K562 (cell line): ENCODE measurements around the gene TMEM120A. TPM values are rescaled to one million over a fixed set of nuclear protein-coding genes. Genes with fewer than 3 reads are reported as not detected.

ENCODE experiments used
- ARHGAP35 ChIP-seq: fragments of 450-650 bp; IDR thresholded peaks from 2 replicates; pipeline ENCODE4 v1.6.1; 2018; ENCODE audit not compliant: partially characterized antibody
- CBFA2T2 ChIP-seq: fragments of 450-650 bp; conservative IDR thresholded peaks from 2 replicates; pipeline ENCODE4 v1.6.1; 2017; ENCODE audit warnings: mild to moderate bottlenecking
- CBFB ChIP-seq: sonication (generic); formaldehyde crosslinking; IDR thresholded peaks from 2 replicates; pipeline ENCODE4 v1.4.0; 2020; ENCODE audit warnings: mild to moderate bottlenecking, missing genetic modification reagents
- DACH1 ChIP-seq: fragments of 450-650 bp; IDR thresholded peaks from 2 replicates; pipeline ENCODE4 v1.6.1; 2018; ENCODE audit not compliant: partially characterized antibody
- EGR1 ChIP-seq: fragments of 450-650 bp; conservative IDR thresholded peaks from 2 replicates; pipeline ENCODE4 v1.6.1; 2017; ENCODE audit warnings: mild to moderate bottlenecking
- FOXK1 ChIP-seq: sonication (generic); formaldehyde crosslinking; IDR thresholded peaks from 2 replicates; pipeline ENCODE4 v1.8.0; 2022; ENCODE audit warnings: missing genetic modification reagents, mild to moderate bottlenecking, borderline replicate concordance
- FOXM1 ChIP-seq, 2 experiments: fragments of 450-650 bp in 1 of 2; sonication (generic) in 1 of 2; formaldehyde crosslinking in 1 of 2; IDR thresholded peaks; 2 replicates each; pipeline versions ENCODE4 v1.6.1 to v1.9.0; 2017 to 2022; ENCODE audit warnings: low read depth in 2 of 2, mild to moderate bottlenecking in 2 of 2, missing genetic modification reagents in 1 of 2, moderate library complexity in 1 of 2
- FUS ChIP-seq: fragments of 200-400 bp; formaldehyde crosslinking; optimal IDR thresholded peaks from 2 replicates; pipeline ENCODE3; 2017; ENCODE audit warnings: low read depth, low read length
- GATAD2A ChIP-seq: fragments of 450-650 bp; IDR thresholded peaks from 2 replicates; pipeline ENCODE4 v1.6.1; 2017
- HNRNPK ChIP-seq: fragments of 200-400 bp; formaldehyde crosslinking; IDR thresholded peaks from one replicate; pipeline ENCODE4 v1.6.1; 2018; ENCODE audit warnings: mild to moderate bottlenecking, low read depth, low read length; ENCODE audit not compliant: poor library complexity, severe bottlenecking
- RERE ChIP-seq: sonication (generic); formaldehyde crosslinking; IDR thresholded peaks from 2 replicates; pipeline ENCODE4 v1.8.0; 2023; ENCODE audit warnings: missing genetic modification reagents, mild to moderate bottlenecking, borderline replicate concordance
- SP1 ChIP-seq: sonication (generic); formaldehyde crosslinking; IDR thresholded peaks from 2 replicates; pipeline ENCODE4 v1.8.1; 2022; ENCODE audit warnings: mild to moderate bottlenecking, missing genetic modification reagents
- SRSF7 ChIP-seq: fragments of 200-400 bp; formaldehyde crosslinking; optimal IDR thresholded peaks from 2 replicates; pipeline ENCODE3; 2017; ENCODE audit warnings: mild to moderate bottlenecking, low read depth, low read length
- TARDBP ChIP-seq: fragments of 450-650 bp; IDR thresholded peaks from 2 replicates; pipeline ENCODE4 v1.6.1; 2016
- ZNF76 ChIP-seq: fragments of 250-450 bp; sonication (Bioruptor Pico); IDR thresholded peaks from 2 replicates; pipeline ENCODE4 v1.4.0; 2020; ENCODE audit warnings: mild to moderate bottlenecking, moderate library complexity, borderline replicate concordance
- polyA plus RNA-seq, 8 experiments: library from polyadenylated mRNA; depleted of rRNA in 4 of 8; stranded (reverse) in 5 of 8; unstranded in 3 of 8; fragments of >200 nt; fragmentation: Nextera tagmentation in 2 of 8; fragmentation: Illumina TruSeq in 1 of 8; extraction: Ambion mirVana in 2 of 8; extraction: Trizol in 1 of 8; gene quantifications; 2 replicates each; pipeline versions ENCODE4 v1.2.1 to v1.2.3, GENCODE V29; 2011 to 2014; ENCODE audit warnings: inconsistent platforms in 1 of 8, missing spikeins in 1 of 8
- total RNA-seq, 7 experiments: library from RNA; depleted of rRNA in 6 of 7; stranded (reverse); fragments of >200 nt in 6 of 7; fragmentation: Illumina TruSeq in 2 of 7; extraction: Trizol in 2 of 7; gene quantifications; 2 replicates each; pipeline versions ENCODE4 v1.2.1 to v1.2.3, GENCODE V29; 2011 to 2021; ENCODE audit warnings: low replicate concordance in 1 of 7
- TF ChIP-seq, protein P1 (sequence below), 2 experiments: fragments of 450-650 bp; IDR thresholded peaks; 2 replicates each; pipeline ENCODE4 v1.6.1; 2018; ENCODE audit warnings: mild to moderate bottlenecking in 2 of 2, low read depth in 1 of 2; ENCODE audit not compliant: partially characterized antibody in 2 of 2
- TF ChIP-seq, protein P2 (sequence below): sonication (generic); formaldehyde crosslinking; IDR thresholded peaks from 2 replicates; pipeline ENCODE4 v1.8.1; 2023; ENCODE audit warnings: mild to moderate bottlenecking, missing genetic modification reagents

TMEM120A gene
- total and polyA plus RNA-seq, 9 of the 15 experiments (the other 6 are each of a cell fraction or from before 2014, with no cell fraction given): 2.3 to 90.2 (median 22.9) TPM

GRCh38 chr7:75993689-75994387, 557 bp downstream of the TMEM120A start (continued):
- TF ChIP-seq RERE: 0 out of 2 replicates have a peak, but pooled peaks have one; percentile 60
- TF ChIP-seq GATAD2A: no peak
- no peak for TF ChIP-seq FOXK1 (CRISPR knock-in tag)
- no peak for TF ChIP-seq FUS
- TF ChIP-seq, protein P1, sequence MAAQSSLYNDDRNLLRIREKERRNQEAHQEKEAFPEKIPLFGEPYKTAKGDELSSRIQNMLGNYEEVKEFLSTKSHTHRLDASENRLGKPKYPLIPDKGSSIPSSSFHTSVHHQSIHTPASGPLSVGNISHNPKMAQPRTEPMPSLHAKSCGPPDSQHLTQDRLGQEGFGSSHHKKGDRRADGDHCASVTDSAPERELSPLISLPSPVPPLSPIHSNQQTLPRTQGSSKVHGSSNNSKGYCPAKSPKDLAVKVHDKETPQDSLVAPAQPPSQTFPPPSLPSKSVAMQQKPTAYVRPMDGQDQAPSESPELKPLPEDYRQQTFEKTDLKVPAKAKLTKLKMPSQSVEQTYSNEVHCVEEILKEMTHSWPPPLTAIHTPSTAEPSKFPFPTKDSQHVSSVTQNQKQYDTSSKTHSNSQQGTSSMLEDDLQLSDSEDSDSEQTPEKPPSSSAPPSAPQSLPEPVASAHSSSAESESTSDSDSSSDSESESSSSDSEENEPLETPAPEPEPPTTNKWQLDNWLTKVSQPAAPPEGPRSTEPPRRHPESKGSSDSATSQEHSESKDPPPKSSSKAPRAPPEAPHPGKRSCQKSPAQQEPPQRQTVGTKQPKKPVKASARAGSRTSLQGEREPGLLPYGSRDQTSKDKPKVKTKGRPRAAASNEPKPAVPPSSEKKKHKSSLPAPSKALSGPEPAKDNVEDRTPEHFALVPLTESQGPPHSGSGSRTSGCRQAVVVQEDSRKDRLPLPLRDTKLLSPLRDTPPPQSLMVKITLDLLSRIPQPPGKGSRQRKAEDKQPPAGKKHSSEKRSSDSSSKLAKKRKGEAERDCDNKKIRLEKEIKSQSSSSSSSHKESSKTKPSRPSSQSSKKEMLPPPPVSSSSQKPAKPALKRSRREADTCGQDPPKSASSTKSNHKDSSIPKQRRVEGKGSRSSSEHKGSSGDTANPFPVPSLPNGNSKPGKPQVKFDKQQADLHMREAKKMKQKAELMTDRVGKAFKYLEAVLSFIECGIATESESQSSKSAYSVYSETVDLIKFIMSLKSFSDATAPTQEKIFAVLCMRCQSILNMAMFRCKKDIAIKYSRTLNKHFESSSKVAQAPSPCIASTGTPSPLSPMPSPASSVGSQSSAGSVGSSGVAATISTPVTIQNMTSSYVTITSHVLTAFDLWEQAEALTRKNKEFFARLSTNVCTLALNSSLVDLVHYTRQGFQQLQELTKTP (IDR thresholded peaks at IDR 0.05; ENCODE audit: low read depth in 1 of 2, partially characterized antibody in 2 of 2): no peak
- peak; percentile 36; the same call in 1 of the 2 replicates for TF ChIP-seq EGR1
- no peak for TF ChIP-seq SP1 (CRISPR knock-in tag)
- TF ChIP-seq, protein P2, sequence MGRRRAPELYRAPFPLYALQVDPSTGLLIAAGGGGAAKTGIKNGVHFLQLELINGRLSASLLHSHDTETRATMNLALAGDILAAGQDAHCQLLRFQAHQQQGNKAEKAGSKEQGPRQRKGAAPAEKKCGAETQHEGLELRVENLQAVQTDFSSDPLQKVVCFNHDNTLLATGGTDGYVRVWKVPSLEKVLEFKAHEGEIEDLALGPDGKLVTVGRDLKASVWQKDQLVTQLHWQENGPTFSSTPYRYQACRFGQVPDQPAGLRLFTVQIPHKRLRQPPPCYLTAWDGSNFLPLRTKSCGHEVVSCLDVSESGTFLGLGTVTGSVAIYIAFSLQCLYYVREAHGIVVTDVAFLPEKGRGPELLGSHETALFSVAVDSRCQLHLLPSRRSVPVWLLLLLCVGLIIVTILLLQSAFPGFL (CRISPR knock-in tag): peak; percentile 81; the same call in 1 of the 2 replicates
- no peak for TF ChIP-seq CBFA2T2
- no peak for TF ChIP-seq SRSF7
- no peak for TF ChIP-seq HNRNPK
- peak; percentile 10 for TF ChIP-seq DACH1
- no peak for TF ChIP-seq ARHGAP35
- TF ChIP-seq CBFB (CRISPR knock-in tag): 0 out of 2 replicates have a peak, but pooled peaks have one; percentile 10
- no peak for TF ChIP-seq FOXM1 (IDR thresholded peaks at IDR 0.05; ENCODE audit: low read depth)
- TF ChIP-seq FOXM1 (CRISPR knock-in tag; IDR thresholded peaks at IDR 0.05; ENCODE audit: low read depth): 0 out of 2 replicates have a peak, but pooled peaks have one; percentile 58
- no peak for TF ChIP-seq TARDBP
- TF ChIP-seq ZNF76 (CRISPR knock-in tag): no peak
